GM11168 (cell line): ENCODE measurements around the gene GLP1R.

Source experiments
- in situ Hi-C: fragments of 300-500 bp; cut with MboI; formaldehyde crosslinking; loops from one replicate; pipeline ENCODE4 v1.12.0; 2022; ENCODE audit warnings: low sequenced_read_pairs; ENCODE audit not compliant: unreplicated experiment

GLP1R gene

GRCh38 chr6:39043776-39044175, 4.8 kb upstream of the GLP1R start:
- in situ Hi-C loops: no loop called here

GRCh38 chr6:39044181-39044580, 4.4 kb upstream of the GLP1R start:
- in situ Hi-C loops: no loop called here

GRCh38 chr6:39047434-39048327, 900 bp upstream of the GLP1R start:
- in situ Hi-C loops: no loop called here

- in situ Hi-C loops: no loop called here
Observed at GRCh38 chr6:39049575-39050283, 1.1 kb downstream of the GLP1R start.

- in situ Hi-C loops: no loop called here
Observed at GRCh38 chr6:39050453-39051112, 2.0 kb downstream of the GLP1R start.

- in situ Hi-C loops: no loop called here
Observed at GRCh38 chr6:39051399-39052122, 3.0 kb downstream of the GLP1R start.

- in situ Hi-C loops: no loop called here
Observed at GRCh38 chr6:39053016-39053624, 4.5 kb downstream of the GLP1R start.

- in situ Hi-C loops: no loop called here
Observed at GRCh38 chr6:39053854-39054576, 5.4 kb downstream of the GLP1R start.

- in situ Hi-C loops: no loop called here
Observed at GRCh38 chr6:39054577-39055142, 6.1 kb downstream of the GLP1R start.

- in situ Hi-C loops: no loop called here
Observed at GRCh38 chr6:39055661-39056060, 7.1 kb downstream of the GLP1R start.

GRCh38 chr6:39056191-39056590, 7.6 kb downstream of the GLP1R start:
- in situ Hi-C loops: no loop called here

- in situ Hi-C loops: no loop called here
Observed at GRCh38 chr6:39056681-39057080, 8.1 kb downstream of the GLP1R start.

GRCh38 chr6:39057251-39058155, 8.9 kb downstream of the GLP1R start:
- in situ Hi-C loops: no loop called here

- in situ Hi-C loops: no loop called here
Observed at GRCh38 chr6:39058471-39059147, 10.0 kb downstream of the GLP1R start.

GRCh38 chr6:39059496-39060310, 11.1 kb downstream of the GLP1R start:
- in situ Hi-C loops: no loop called here

- in situ Hi-C loops: no loop called here
Observed at GRCh38 chr6:39060467-39061160, 12.0 kb downstream of the GLP1R start.
